HG03565 (cell line): Measurements from ENCODE around the gene RABEPK.
A peak's percentile ranks its signal among the peaks of the same experiment; 100 is the strongest.
"Not testable (repeated sequence)": the region's sequence is repeated elsewhere in the genome, so short reads cannot be mapped to it uniquely, and the experiment has no call there.

Source experiments
- ATAC-seq: cut with Tn5 transposase; IDR thresholded peaks from one replicate; pipeline ENCODE4 v1.9.1; 2021; ENCODE audit warnings: mild to moderate bottlenecking, moderate library complexity; ENCODE audit not compliant: unreplicated experiment

Gene RABEPK, protein sequence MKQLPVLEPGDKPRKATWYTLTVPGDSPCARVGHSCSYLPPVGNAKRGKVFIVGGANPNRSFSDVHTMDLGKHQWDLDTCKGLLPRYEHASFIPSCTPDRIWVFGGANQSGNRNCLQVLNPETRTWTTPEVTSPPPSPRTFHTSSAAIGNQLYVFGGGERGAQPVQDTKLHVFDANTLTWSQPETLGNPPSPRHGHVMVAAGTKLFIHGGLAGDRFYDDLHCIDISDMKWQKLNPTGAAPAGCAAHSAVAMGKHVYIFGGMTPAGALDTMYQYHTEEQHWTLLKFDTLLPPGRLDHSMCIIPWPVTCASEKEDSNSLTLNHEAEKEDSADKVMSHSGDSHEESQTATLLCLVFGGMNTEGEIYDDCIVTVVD

DNA sequence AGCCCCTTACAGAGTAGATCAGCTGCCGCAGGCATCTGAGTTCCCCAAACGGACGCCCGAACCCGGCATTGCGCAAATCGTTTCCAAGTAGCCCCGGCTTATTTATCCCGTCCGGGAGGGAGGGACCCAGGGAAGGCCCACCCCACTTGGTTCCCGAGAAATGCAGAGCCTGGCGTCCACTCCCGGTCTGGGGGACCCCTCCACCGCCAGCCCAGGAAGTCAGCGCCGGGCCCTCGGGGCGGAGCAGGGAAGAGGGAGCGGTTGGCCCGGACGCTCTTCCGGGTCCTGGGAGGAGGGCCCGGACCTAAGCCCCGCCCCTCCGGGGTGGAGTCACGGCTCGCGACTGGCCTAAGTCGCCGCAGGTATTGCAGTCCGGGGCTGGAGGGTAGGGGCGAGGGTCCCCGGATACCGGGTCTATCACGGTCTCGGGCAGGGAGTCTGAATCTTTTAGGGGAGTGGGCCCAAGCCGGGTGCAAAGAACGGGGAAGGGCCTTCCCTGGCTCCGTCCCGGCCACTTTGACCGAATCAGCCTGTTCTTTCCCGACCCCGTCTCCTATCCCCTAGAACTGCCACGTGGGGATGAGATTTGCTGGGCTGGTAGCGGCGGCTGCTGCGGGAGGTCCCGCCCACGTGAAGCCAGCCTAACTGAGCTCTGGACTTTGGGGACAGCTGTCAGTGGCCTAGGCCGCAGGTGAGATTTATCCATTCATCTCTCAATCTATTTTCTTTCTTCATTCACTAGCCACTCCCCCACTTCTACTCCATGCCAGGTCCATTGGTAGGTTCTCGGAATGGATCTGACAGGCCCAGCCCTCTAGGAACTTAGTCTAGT is at the start of gene RABEPK:
TSS of gene RABEPK (plus strand) at position 327 of the 832 bp plus-strand sequence. CDS start 2,472 bp downstream, outside the sequence.
- ATAC-seq = peak; percentile 97

DNA sequence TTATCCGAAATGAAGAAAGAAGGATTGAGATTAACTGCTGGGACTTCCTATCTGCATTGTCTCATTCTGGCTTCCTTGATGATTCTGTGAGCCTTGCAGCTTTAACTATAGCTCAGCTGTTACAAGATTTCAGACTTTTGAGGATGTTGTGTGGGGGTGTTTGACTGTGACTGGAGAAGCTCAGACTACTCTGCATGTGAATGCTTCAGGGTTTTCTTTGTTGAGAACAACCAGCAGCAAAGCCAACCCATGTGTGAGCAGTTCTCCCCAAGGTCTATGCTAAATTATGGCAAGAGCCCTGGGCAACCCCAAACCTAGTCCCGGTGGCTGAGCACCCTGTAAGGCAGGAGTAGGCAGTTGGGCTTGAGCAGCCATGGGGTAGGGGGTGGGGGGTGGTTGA is 48.6 kb upstream of the RABEPK start:
- ATAC-seq = no peak

DNA sequence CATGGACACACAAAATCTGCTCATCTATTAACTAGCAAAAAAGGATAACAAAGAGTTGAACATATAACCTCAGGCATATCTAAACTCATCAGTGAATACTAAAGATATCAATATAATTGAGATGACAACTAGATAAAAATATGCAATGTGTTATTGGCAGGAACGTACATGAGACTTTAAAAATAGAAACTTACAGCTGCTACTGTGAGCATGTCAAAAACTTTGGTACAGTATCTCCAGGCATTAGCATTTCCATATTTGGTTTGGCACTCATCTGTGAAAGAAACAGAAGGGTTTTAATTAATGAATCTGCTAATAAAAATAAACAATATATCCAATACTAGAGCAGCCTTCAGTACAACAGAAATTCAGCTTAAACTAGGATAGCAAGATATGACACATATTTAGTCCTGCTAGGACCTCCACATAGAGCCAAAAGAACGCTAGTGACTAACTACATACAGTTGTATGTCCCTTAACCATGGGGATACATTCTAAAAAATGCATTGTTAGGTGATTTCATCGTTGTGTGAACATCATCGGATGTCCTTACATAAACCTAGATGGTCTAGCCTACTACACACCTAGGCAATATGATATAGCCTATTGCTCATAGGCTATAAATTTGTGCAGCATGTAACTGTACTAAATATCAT is 46.5 kb upstream of the RABEPK start:
- ATAC-seq = no peak

DNA sequence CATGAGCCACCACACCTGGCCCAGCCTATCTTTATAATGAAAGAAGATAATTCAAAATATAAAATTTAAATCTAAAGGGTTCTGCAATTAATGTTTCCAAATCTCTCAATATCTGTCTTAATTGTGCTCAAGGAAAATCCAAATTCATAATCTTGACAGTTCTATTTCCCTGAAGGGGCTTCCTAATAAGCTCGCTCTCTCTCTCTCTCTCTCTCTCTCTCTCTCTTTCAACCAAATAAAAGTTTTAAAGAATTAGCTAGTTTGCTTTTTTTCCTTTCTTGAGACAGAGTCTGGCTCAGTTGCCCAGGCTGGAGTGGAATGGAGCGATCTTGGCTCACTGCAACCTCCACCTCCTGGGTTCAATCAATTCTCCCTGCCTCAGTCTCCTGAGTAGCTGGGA is 43.8 kb upstream of the RABEPK start:
- ATAC-seq = no peak

DNA sequence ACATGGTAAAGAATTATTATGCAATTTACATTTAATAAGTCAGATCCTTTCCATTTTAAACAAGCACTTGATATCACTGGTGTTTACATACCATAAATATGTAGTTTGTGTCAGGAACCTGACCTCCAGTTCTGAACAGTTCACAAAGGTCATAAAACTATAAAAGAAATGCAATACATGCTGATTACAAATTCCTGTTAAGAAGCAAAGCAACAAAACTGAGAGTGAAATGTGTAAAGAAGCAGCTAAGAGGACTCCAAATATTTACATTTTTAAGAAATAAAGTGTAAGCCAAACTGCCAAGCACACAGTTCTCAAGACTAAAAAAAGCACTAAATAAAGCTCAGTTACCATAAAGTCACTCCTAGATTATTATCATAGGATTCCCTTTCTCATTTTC is 39.6 kb upstream of the RABEPK start:
- ATAC-seq = no peak

DNA sequence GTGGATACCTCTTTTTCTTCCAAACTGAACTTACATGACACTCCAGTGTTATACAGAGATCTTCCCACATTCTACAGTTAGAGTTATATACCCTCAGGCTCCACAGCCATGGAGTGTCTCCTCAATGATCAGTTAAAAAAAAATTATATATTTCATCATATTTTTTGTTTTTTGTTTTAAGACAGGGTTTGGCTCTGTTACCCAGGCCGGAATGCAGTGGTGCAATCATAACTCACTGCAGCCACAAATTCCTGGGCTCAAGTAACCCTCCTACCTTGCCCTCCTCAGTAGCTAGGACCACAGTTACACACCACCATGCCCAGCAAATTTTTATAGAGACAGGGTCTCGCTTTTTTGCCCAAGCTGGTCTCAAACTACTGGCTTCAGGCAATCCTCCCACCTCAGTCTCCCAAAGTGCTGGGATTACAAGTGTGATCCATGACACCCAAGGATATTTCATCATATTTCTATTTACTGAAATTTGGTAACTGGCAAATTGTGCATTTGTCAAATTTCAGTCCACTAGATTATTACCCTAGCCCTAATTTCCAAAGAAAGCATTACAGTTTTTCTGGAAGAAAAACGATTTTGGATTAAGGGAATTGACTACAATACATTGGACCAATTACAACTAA is 38.9 kb upstream of the RABEPK start:
- no peak for ATAC-seq

DNA sequence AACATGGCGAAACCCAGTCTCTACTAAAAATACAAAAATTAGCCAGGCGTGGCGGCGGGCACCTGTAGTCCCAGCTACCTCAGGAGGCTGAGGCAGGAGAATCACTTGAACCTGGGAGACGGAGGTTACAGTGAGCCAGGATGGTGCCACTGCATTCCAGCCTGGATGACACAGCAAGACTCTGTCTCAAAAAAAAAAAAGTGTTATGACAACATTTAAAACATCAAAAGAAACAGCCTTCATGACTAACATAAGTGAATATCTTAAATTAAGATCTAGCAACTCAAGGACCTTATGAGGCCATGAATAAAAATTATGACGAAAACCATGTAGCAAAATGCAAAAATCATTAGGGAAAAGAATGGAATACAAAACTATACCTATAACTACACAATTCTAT is 37.5 kb upstream of the RABEPK start:
- ATAC-seq = not testable (repeated sequence)

DNA sequence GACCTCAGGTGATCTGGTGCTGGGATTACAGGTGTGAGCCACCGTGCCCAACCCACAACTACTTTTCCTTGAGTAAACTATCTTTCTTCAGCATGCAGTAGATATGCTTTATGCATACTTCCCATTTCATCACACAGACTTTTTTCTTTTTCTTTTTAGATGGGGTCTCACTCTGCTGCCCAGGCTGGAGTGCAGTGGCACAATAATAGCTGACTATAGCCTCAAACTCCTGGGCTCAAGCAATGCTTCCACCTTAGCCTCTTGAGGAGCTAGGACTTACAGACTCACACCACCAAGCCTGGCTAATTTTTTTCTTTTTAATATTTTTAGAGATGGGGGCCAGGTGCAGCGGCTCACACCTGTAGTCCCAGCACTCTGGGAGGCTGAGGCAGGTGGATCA is 33.6 kb upstream of the RABEPK start:
- ATAC-seq = no peak

DNA sequence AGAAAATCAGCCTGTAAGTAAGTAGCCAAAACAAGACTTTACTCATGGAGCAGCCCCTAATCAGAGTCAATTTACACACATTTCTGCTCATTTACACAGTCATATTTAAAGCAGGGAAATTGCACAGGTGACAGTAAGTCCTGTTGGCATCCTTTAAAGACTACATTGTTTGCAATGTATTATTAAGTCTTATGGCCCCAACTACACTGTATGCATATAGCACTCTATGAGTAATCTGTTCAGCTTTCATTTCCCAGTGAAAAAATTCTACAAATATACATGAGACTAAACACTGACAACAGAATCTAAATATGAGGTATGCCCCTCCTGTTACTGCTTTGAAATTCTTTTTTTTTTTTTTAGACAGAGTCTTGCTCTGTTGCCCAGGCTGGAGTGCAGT is 30.4 kb upstream of the RABEPK start:
- ATAC-seq = no peak

DNA sequence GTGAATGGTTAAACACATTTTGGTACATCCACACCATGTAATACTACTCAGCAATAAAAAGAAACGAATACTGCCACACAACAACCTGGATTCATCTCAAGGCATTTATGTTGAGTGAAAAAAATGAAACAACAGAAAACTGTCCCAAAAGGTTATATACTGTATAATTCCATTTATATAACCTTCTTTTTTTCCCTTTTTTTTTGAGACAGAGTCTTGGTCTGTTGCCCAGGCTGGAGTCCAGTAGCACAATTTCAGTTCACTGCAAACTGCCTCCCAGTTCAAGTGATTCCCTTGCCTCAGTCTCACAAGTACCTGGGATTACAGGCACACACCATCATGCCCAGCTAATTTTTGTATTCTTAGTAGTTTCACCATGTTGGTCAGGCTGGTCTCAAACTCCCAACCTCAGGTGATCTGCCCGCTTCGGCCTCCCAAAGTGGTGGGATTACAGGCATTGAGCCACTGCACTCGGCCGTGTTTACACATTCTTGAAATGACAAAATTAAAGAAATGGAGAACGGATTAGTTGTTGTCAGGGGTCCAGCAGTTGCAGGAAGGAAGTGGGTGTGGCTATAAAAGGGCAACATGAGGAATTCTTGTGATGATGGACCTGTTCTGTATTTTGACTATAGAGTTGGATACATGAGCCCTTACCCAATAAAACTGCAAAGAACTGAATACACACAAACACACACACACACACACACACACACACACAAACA is 28.1 kb upstream of the RABEPK start:
- no peak for ATAC-seq

DNA sequence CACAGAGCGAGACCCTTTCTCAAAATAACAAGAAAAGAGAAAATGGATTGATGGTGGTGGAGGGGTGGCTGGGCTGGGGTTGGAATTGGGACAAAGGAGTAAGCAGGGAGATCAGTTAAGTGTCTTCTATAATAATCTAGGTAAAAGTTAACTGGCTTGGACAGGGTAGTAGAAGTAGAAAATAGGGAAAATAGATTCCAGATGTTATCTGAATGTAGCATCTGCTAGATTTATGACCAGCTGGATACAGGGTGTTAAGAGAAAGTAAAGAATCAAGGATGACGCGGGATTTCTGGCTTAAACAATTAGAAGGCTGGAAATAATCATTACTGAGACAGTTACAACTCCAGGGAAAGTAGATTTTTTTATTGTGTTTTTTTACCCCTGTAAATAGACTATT is 23.7 kb upstream of the RABEPK start:
- ATAC-seq = no peak

DNA sequence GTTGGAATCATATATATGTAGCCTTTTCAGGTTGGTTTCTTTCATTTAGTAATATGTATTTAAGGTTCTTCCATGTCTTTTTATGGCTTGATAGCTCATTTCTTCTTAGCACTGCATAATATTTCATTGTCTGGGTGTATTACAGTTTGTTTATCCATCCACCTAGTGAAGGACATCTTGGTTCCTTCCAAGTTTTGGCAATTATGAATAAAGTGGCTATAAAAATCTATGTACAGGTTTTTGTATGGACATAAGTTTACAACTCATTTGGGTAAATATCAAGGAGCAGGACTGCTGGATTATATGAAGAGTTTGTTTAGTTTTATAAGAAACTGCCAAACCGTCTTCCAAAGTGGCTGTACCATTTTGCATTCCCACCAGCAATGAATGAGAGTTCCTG is 22.5 kb upstream of the RABEPK start:
- ATAC-seq = no peak

DNA sequence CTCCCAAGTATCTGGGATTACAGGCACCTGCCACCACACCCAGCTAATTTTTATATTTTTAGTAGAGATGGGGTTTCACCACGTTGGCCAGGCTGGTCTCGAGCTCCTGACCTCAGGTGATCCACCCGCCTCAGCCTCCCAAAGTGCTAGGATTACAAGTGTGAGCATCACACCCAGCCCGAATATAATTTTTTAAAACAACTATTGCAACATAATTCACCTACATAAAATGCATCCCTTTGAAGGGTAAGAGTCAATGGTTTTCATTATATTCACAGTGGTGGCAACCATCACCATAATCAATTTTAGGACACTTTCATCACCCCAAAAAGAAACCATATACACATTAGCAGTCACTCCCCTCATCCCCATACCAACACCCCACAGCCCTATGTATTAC is 20.6 kb upstream of the RABEPK start:
- not testable (repeated sequence) for ATAC-seq

DNA sequence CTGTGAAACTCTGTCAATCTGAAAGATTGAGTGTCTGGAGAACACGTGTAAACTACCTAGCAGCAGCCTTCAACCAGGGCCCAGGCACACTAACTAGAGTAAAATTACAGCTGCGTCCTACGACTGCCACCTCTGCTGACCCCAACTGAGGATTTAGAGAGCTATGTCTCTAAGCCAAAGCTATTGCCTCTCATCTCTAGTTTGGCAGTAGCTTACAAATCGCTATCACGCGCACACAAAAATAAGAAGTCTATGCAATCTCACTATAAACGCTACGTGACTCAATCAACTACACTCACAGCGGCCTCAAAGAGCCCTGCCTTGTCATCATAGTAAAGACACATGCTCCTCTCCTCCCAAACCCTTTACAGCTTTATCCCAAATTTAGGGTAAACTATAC is 19.5 kb upstream of the RABEPK start:
- ATAC-seq = no peak

DNA sequence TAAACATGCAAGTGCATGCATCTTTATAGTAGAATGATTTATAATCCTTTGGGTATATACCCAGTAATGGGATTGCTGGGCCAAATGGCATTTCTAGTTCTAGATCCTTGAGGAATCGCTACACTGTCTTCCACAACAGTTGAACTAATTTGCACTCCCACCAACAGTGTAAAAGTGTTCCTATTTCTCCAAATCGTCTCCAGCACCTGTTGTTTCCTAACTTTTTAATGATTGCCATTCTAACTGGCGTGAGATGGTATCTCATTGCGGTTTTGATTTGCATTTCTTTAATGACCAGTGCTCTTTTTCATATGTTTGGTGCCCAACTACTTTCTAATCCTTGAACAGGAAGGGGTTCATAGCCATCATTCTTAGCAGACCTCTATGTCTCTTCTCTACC is 18.6 kb upstream of the RABEPK start:
- not testable (repeated sequence) for ATAC-seq

DNA sequence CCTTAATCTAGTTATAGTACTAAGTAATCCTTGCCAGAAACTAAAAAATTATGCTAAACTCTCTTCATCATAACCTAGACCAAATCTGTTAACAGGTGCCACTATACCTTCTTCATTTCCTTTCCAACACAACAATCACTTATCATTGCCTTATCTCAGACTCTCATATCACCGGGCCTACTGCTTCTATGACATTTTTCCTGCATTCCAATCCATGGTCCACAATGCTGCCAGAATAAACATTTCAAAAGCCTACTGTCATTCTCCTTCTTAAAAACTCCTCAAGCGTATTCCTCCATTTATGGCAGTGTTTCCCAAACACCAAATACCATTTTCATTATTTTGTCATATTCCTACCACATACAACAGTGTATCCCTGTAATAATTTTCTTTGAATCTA is 17.3 kb upstream of the RABEPK start:
- no peak for ATAC-seq

DNA sequence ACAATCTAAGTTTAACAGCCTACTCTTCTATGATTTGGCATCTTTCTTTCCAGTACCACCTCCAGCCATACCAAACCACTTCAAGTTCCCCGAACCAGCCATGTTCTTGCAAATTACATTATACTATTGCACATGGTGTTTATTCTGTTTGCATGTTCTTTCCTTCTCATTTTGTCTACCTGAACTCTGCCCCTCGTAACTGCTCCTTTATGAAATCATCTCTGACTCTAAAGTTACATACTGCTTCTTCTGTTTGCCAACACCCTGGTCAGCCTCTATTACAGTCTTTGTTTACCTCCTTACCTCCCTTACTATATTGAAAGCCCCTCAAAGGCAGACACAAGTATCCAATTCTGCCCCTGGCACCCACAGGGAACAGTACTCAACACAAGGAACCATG is 16.8 kb upstream of the RABEPK start:
- ATAC-seq = no peak

DNA sequence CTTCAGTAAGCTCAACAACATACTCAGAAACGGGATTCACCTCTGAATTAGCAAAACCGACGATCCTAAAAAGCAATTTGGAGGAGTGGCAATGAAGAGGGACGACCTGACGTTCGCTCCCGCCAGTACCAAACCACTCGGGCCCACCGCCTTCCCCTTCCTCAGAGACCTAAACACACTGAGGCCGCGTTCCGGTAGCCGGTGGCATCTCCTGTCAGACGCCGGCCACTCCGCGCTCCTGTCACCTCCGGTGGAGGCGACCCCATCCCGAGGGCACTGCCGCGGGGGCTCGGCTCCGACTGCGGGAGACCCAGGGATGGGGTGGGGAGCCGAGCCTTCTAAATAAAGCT is 11.4 kb upstream of the RABEPK start:
- peak; percentile 14 for ATAC-seq

DNA sequence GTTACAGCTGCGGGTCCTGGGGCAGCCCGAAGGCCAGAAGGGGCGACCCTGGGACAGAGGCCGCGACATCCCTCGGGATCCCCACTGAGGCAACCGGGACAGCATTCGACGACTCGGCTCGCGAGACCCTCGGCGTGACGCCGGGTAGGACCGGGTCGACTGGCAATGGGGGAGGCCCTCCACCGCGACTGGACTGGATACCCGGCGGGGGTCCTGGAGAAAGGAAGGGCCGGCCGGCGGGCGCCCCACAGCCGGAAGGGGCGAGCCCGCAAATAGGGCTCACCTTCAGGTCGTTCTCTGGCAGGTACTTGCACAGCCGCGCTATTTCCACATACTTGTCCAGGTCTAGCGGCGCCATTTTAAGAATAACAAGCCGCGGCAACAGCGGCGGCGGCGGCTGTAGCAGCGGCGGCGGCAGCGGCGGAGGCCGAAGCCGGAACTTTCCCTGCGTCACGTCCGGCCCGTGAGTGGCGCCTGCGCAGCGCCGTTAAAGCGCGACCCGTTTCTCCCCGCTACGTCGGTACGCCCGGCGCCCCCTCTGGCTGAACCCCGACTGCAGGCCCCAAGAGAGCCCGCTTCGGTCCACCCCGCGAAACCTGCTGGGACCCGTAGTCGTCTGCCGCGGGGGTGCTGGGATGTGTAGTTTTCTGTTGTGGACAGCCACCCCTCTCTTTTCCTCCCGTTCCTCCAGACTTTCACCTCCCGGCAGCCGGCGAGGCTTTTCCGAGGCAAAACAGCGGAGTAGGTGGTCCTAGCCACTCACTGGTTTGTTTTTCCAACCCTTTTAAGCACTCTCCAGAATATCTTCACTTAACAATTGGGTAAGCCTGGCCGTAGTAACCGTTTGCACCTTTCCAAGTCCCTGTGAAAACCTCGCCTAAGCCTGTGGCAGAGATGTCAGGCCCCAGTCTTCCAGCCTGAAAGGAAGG is 10.7 kb upstream of the RABEPK start, which contains the start of gene PPP6C:
TSS of gene PPP6C (minus strand) at position 443 of the 929 bp plus-strand sequence. CDS start at position 358, 85 bp downstream.
- ATAC-seq = peak; percentile 87
